Activated CD4-positive, CD25-positive, alpha-beta regulatory T cell treated with anti-CD3 and anti-CD28 coated beads, Interleukin-2, amount 50 U/mL, for 24 hours (primary cell): ENCODE results near the gene SLC16A4.
"Not testable (repeated sequence)": the region's sequence is repeated elsewhere in the genome, so short reads cannot be mapped to it uniquely, and the experiment has no call there.

ENCODE experiments used
- ATAC-seq, 2 donors: fragments of 150-1000 bp; cut with Tn5 transposase; one replicate each; pipeline ENCODE4 v1.10.0; 2021; ENCODE audit warnings: mild to moderate bottlenecking in 1 of 2, moderate library complexity in 1 of 2

SLC16A4 gene

DNA sequence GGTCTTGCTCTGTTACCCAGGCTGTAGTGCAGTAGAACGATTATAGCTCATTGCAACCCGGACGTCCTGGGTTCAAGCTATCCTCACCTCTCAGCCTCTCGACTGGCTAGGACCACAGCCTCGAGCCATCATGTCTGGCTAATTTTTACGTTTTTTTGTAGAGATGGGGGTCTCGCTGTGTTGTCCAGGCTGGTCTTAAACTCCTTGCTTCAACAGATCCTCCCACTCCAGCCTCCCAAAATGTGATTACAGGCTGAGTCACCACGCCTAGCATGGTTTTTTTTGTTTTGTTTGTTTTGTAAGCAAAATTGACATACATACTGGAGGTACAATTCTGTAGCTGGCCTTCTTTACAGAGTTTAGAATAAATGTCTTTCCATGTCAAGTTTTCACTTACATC lies 17.7 kb upstream of the SLC16A4 start:
- ATAC-seq = no peak

- ATAC-seq = peak; percentile 94 to 95
Observed at GRCh38 chr1:110407260-110408210, 16.7 kb upstream of the SLC16A4 start, which contains the start of gene LAMTOR5. LAMTOR5 (minus strand) TSS chr1:110407694; CDS start chr1:110407620, 74 bp downstream.

- not testable (repeated sequence) for ATAC-seq
Observed at GRCh38 chr1:110406407-110406806, 15.6 kb upstream of the SLC16A4 start.

GRCh38 chr1:110404401-110404800 lies 13.6 kb upstream of the SLC16A4 start:
- ATAC-seq = no peak

DNA sequence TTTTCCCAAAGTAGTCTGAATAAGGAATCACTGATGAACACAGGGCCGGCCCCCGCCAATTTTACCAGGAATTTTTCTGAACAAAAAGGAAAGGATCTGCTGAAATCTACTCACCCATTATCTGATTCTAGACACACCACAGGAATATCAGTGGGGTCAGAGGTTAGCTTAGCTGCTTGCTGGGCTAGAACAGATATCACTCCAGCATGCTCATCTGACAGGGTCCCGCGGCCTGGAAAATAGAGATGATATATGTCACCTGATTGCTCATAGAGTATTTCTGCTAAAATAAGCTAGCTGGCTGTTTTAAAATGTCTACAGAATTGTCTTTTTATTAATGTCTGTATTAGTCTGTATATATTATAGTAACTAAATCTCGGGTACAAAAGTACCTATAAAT lies 13.0 kb upstream of the SLC16A4 start:
- ATAC-seq = no peak

DNA sequence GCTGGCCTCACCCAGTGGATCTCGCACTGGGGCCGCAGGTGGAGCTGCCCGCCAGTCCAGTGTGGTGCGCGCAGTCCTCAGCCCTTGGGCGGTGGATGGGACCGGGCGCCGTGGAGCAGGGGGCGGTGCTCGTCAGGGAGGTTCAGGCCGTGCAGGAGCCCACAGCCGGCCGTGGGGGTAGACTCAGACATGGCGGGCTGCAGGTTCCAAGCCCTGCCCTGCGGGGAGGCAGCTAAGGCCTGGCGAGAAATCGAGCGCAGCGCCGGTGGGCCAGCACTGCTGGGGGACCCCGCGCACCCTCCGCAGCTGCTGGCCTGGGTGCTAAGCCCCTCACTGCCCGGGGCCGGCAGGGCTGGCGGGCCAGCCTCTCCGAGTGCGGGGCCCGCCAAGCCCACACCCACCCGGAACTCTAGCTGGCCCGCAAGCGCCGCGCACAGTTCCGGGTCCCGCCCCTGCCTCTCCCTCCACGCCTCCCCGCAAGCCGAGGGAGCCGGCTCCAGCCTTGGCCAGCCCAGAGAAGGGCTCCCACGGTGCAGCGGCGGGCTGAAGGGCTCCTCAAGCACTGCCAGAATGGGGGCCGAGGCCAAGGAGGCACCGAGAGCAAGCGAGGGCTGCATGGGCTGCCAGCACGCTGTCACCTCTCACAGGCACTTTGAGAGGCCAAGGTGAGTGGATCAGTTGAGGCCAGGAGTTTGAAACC lies 5.6 kb upstream of the SLC16A4 start:
- ATAC-seq = not testable (repeated sequence)

DNA sequence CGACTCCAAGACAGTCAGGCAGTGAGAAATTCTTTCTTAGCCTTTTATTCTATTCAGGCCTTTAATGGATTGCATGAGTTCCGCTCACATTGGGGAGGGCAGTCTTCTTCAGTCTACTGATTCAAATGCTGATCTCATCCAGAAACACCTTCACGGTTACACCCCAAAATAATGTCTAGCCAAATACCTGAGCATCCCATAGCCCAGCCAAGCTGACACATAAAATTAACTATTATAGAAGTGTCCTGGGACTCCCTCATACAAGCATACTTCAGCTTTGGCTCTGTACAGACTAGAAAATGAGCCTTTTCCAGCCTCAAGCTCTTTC lies 3.6 kb upstream of the SLC16A4 start:
- no peak for ATAC-seq

DNA sequence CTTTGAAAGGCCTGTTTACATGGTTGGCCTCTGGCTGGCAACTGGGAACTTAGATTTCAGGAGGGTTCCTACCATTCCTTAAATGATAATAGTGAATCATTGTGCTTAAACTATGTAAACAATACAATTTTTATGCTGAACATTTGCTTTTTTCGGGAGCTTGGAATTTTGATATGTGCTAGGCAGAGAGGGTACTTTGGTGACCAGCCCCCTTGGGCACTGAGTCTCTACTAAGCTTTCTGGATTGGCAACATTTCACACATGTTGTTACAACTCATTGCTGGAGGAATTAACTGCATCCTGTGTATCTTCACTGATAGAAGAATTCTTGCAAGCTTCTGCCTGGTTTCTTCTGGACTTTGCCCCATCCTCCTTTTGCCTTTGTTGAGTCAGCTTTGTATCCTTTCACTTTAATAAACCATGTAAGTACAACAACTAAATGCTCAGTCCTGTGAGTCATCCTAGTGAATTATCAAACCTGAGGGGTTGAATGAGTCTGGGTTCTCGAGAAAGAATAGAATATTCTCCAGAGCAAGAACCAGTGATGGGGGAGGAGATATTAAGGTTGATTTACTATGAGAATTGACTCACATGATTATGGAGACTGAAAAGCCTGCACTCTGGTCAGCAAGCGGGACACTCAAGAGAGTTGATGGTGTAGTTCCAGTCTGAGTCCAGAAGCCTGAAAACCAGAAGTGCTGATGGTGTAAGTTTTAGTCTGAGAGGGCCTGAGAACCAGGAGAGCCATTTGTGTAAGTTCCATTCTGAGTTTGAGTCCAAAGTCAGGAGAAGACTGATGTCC lies 3.1 kb upstream of the SLC16A4 start:
- ATAC-seq = no peak

GRCh38 chr1:110393286-110393685 lies 2.5 kb upstream of the SLC16A4 start:
- no peak for ATAC-seq

- no peak for ATAC-seq
Observed at GRCh38 chr1:110390096-110390495, 730 bp downstream of the SLC16A4 start.

- peak in 1 of 2 donors; percentile 62 for ATAC-seq
Observed at GRCh38 chr1:110387048-110387754, 3.6 kb downstream of the SLC16A4 start.

DNA sequence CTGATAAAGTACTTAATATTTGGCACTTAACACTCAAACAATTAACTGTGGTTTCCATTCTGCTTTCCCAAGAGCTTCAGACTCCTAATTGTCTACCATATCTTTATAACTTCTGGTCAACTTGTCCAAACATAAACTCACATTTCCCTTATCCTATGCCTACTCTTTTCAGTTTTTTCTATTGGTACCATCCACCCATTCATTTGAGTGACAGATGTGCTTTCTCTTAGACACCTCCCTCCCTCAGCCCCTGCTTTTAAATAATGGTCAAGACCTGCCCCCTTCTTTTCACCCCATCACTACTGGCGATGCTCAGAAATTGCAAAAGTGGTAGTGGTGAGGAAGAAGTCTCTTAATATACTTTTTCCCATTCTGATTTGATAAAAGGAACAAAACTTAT lies 5.5 kb downstream of the SLC16A4 start:
- ATAC-seq = no peak

- ATAC-seq = no peak
Observed at GRCh38 chr1:110384581-110385321, 6.1 kb downstream of the SLC16A4 start.

DNA sequence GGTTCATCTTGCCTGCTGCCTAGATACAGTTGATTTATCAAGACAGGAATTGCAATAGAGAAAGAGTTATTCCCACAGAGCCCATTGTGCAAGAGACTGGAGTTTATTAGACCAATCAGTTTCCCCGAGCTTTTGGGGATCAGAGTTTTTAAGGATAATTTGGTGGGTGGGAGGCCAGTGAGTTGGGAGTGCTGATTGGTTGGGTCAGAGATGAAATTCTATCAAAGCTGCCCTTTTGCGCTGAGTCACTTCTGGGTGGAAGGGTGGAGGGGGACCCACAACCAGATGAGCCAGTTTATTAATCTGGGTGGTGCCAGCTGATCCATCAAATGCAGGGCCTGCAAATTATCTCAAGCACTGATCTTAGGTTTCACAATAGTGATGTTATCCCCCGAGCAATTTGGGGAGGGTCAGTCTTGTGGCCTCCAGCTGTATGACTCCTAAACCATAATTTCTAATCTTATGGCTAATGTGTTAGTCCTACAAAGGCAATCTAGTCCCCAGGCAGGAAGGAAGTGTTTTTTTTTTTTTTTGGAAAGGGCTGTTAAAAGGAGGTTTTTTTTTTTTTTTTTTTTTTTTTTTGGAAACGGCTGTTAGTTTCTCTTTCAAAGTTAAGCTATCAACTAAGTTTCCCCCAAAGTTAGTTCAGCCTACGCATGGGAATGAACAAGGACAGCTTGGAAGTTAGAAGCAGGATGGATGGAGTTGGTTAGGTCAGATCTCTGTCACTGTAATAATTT lies 7.4 kb downstream of the SLC16A4 start:
- ATAC-seq = no peak

GRCh38 chr1:110380672-110381283 lies 10.0 kb downstream of the SLC16A4 start:
- ATAC-seq = no peak

GRCh38 chr1:110375490-110375889 lies 15.3 kb downstream of the SLC16A4 start:
- ATAC-seq = no peak

- ATAC-seq = peak; percentile 100
Observed at GRCh38 chr1:110370827-110371226, 20.0 kb downstream of the SLC16A4 start.

GRCh38 chr1:110364221-110364620 lies 26.6 kb downstream of the SLC16A4 start:
- ATAC-seq = no peak

- ATAC-seq = no peak
Observed at GRCh38 chr1:110361856-110362255, 29.0 kb downstream of the SLC16A4 start.

- no peak for ATAC-seq
Observed at GRCh38 chr1:110360431-110360830, 30.4 kb downstream of the SLC16A4 start.
